Measurements from ENCODE around the gene HBS1L.

Gene HBS1L

DNA sequence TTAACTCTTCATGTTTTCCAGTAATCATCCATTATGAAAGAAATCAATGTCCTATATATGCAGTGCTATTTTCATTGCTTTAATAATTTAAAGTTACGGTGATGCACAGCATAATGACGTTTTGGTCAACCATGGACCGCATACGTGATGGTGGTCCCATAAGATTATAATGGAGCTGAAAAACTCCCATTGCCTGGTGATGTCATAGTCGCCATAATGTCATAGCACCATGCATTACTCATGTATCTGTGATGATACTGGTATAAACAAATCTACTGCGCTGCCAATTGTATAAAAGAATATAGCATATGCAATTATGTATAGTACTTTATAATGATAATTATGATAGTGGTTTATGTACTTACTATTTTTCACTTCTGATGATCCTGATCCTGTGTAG is 62.5 kb downstream of the HBS1L start:
- Histone ChIP-seq H3K27ac (ENCODE audit: insufficient read depth, low read length, poor library complexity, severe bottlenecking) (no peak overlapping the region), H3K4me3 (ENCODE audit: insufficient read depth, low read depth, low read length, poor library complexity, severe bottlenecking) (no peak overlapping the region), H3K36me3 (ENCODE audit: control insufficient read depth, insufficient read depth, low read length) (peaks cover 22% of the 10 kb centered on the region)

DNA sequence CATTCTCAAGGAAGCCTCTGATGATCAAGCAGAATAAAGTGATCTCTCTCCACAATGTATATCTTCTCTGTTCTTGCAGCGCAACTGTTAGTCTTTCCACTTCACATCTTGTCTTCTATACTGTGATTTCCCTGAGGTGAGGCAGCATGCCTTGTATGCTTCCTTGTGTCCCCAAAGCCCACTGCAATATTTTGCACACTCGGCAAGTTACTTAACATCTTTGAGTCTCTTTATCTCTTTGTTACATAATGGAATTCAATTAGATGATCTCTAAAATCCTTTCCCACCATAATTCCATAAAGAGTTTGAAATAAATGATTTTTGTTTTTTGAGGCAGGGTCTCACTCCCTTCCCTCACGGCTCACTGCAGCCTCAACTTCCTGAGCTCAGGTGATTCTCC is 64.4 kb downstream of the HBS1L start:
- H3K27ac ChIP-seq (ENCODE audit: insufficient read depth, low read length, poor library complexity, severe bottlenecking): no peak overlapping the region
- no peaks in the 10 kb centered on the region for H3K9me3 ChIP-seq (ENCODE audit: control insufficient read depth, low read length)
- H3K4me1 ChIP-seq (ENCODE audit: control insufficient read depth, insufficient read depth, low read length, poor library complexity, severe bottlenecking): no peaks in the 10 kb centered on the region
- H3K4me3 ChIP-seq (ENCODE audit: insufficient read depth, low read depth, low read length, poor library complexity, severe bottlenecking): no peak overlapping the region
- no peak for DNase-seq
- H3K27me3 ChIP-seq (replicated peaks; ENCODE audit: control insufficient read depth, insufficient read depth, low read length, poor library complexity, severe bottlenecking): no peaks in the 10 kb centered on the region
- H3K36me3 ChIP-seq (ENCODE audit: control insufficient read depth, insufficient read depth, low read length): peaks cover 16% of the 10 kb centered on the region

More for the DNA sequence above, 62.5 kb downstream of the HBS1L start:
- H3K27me3 ChIP-seq (replicated peaks; ENCODE audit: control insufficient read depth, insufficient read depth, low read length, poor library complexity, severe bottlenecking): no peaks in the 10 kb centered on the region
- no peaks in the 10 kb centered on the region for H3K4me1 ChIP-seq (ENCODE audit: control insufficient read depth, insufficient read depth, low read length, poor library complexity, severe bottlenecking)
- DNase-seq: no peak
- no peaks in the 10 kb centered on the region for H3K9me3 ChIP-seq (ENCODE audit: control insufficient read depth, low read length)

DNA sequence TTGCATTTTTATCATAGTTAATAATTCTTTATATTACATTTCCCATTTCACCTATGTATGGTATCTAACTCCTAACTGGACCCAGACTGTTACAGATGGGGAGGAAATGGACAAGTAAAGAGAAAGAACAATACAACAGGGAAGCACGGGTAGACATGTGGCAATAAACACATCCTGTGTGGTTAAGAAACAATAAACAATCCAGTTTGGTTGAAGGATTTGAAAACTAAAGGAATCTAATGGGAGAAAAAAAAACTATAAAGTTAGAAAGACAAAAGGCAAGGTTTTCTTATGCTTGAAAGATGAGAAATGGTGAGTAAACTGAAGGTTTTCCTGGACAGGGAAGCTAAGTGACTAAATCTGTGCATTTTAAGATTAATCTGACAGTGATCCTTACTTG is 69.8 kb downstream of the HBS1L start:
- no peaks in the 10 kb centered on the region for H3K9me3 ChIP-seq (ENCODE audit: control insufficient read depth, low read length)
- H3K27ac ChIP-seq (ENCODE audit: insufficient read depth, low read length, poor library complexity, severe bottlenecking): no peak overlapping the region
- no peaks in the 10 kb centered on the region for H3K27me3 ChIP-seq (replicated peaks; ENCODE audit: control insufficient read depth, insufficient read depth, low read length, poor library complexity, severe bottlenecking)
- peaks cover 3% of the 10 kb centered on the region for H3K4me1 ChIP-seq (ENCODE audit: control insufficient read depth, insufficient read depth, low read length, poor library complexity, severe bottlenecking)
- H3K4me3 ChIP-seq (ENCODE audit: insufficient read depth, low read depth, low read length, poor library complexity, severe bottlenecking): no peak overlapping the region
- no peak for DNase-seq
- H3K36me3 ChIP-seq (ENCODE audit: control insufficient read depth, insufficient read depth, low read length): peaks cover 20% of the 10 kb centered on the region

DNA sequence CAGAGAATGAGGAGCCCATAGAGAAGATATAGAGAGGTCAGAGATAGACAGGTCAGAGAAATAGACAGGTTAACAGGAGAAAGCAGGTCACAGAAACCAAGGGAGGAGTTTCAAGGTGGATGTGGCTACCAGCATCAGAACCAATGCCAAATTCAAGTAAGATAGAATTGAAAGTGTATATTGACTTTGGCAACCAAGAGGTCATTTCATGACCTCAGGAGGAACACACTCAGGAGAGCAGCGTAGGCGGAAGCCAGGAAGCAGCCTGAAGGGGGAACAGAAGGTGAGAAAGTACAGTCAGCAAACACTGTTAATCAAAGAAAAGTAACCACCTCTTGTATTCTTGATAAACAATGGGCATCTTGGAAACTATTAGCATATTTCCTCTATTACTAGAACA is 70.8 kb downstream of the HBS1L start:
- Histone ChIP-seq H3K9me3 (ENCODE audit: control insufficient read depth, low read length) (no peaks in the 10 kb centered on the region), H3K4me3 (ENCODE audit: insufficient read depth, low read depth, low read length, poor library complexity, severe bottlenecking) (no peak overlapping the region), H3K4me1 (ENCODE audit: control insufficient read depth, insufficient read depth, low read length, poor library complexity, severe bottlenecking) (peaks cover 3% of the 10 kb centered on the region), H3K27ac (ENCODE audit: insufficient read depth, low read length, poor library complexity, severe bottlenecking) (no peak overlapping the region), H3K27me3 (replicated peaks; ENCODE audit: control insufficient read depth, insufficient read depth, low read length, poor library complexity, severe bottlenecking) (no peaks in the 10 kb centered on the region), H3K36me3 (ENCODE audit: control insufficient read depth, insufficient read depth, low read length) (peaks cover 20% of the 10 kb centered on the region)
- no peak for DNase-seq

DNA sequence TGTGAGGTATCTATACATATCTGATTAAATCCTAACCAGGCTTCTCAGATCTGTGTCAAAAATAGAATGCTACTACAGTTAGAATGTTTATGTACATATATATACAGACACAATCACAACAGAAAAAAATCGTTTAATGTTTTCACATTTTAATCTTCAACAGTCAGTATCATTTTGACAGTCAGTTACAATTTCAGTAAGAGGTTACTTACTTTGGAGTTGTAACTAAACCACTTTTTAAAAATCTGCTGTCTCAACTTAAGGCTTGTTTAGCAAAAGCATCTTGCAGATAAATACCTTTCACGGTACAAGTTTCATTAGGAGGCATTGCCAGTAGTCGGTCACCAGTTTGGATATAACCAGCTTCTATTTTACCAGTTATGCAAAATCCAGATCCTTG is 72.5 kb downstream of the HBS1L start:
- Histone ChIP-seq H3K27ac (ENCODE audit: insufficient read depth, low read length, poor library complexity, severe bottlenecking) (no peak overlapping the region), H3K36me3 (ENCODE audit: control insufficient read depth, insufficient read depth, low read length) (peaks cover 20% of the 10 kb centered on the region), H3K27me3 (replicated peaks; ENCODE audit: control insufficient read depth, insufficient read depth, low read length, poor library complexity, severe bottlenecking) (no peaks in the 10 kb centered on the region), H3K9me3 (ENCODE audit: control insufficient read depth, low read length) (no peaks in the 10 kb centered on the region), H3K4me1 (ENCODE audit: control insufficient read depth, insufficient read depth, low read length, poor library complexity, severe bottlenecking) (peaks cover 3% of the 10 kb centered on the region), H3K4me3 (ENCODE audit: insufficient read depth, low read depth, low read length, poor library complexity, severe bottlenecking) (no peak overlapping the region)
- no peak for DNase-seq

DNA sequence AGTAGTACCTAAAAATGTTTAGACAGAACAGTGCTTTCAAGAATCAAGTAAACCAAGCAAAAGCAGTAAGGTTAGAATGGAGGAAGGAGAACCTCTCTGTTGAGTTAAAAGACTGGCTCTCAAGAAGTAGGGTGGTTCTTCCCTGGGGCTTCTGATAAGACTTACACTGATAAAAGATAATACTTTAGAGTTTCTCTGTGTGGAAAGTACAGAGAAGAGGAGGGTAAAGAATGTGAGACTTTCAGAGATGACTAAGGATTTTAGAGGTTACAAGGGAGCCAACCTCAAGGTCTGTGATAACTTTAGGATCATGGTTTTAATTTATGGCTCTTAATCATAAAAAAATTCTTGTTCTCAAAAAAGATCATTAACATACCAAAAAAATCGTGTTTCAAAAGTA is 73.8 kb downstream of the HBS1L start:
- DNase-seq: no peak
- no peaks in the 10 kb centered on the region for H3K9me3 ChIP-seq (ENCODE audit: control insufficient read depth, low read length)
- H3K27ac ChIP-seq (ENCODE audit: insufficient read depth, low read length, poor library complexity, severe bottlenecking): no peak overlapping the region
- peaks cover 3% of the 10 kb centered on the region for H3K4me1 ChIP-seq (ENCODE audit: control insufficient read depth, insufficient read depth, low read length, poor library complexity, severe bottlenecking)
- H3K4me3 ChIP-seq (ENCODE audit: insufficient read depth, low read depth, low read length, poor library complexity, severe bottlenecking): no peak overlapping the region
- peaks cover 23% of the 10 kb centered on the region for H3K36me3 ChIP-seq (ENCODE audit: control insufficient read depth, insufficient read depth, low read length)
- no peaks in the 10 kb centered on the region for H3K27me3 ChIP-seq (replicated peaks; ENCODE audit: control insufficient read depth, insufficient read depth, low read length, poor library complexity, severe bottlenecking)

DNA sequence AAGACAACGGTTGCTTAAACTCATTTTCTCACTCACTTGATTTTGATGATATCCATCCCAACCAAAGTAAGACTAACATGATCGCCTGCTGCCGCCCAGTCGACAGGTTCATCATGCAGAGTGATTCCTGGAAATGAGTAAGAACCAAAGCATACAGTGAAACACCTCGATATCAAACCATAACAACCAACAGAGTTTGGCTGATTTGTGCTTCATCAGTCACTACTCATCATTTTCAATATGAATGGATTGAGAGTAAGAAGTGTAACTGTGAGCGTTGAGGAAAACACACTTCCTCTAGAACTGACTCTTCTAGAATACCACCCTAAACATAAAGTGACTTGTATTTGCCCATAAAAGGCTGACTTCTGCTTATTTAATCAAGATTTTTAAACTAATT is 75.5 kb downstream of the HBS1L start:
- peaks cover 24% of the 10 kb centered on the region for H3K36me3 ChIP-seq (ENCODE audit: control insufficient read depth, insufficient read depth, low read length)
- H3K9me3 ChIP-seq (ENCODE audit: control insufficient read depth, low read length): no peaks in the 10 kb centered on the region
- peaks cover 3% of the 10 kb centered on the region for H3K4me1 ChIP-seq (ENCODE audit: control insufficient read depth, insufficient read depth, low read length, poor library complexity, severe bottlenecking)
- no peak for DNase-seq
- H3K27ac ChIP-seq (ENCODE audit: insufficient read depth, low read length, poor library complexity, severe bottlenecking): no peak overlapping the region
- H3K27me3 ChIP-seq (replicated peaks; ENCODE audit: control insufficient read depth, insufficient read depth, low read length, poor library complexity, severe bottlenecking): no peaks in the 10 kb centered on the region
- H3K4me3 ChIP-seq (ENCODE audit: insufficient read depth, low read depth, low read length, poor library complexity, severe bottlenecking): no peak overlapping the region

DNA sequence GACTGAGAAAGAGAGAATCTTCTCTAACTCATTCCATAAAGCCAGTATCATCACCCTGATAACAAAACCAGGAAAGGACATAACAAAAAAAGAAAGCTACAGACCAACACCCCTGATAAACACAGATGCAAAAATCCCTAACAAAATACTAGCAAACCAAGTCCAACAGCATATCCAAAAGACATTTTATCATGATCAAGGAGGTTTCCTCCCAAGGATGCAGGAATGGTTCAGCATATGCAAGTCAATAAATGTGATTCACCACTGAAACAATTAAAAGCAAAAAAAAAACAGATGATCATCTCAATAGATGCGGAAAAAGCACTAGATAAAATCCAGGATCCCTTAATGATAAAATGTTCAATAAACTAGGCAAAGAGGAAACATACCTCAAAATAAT is 80.3 kb downstream of the HBS1L start:
- no peak for DNase-seq
- peaks cover 21% of the 10 kb centered on the region for H3K36me3 ChIP-seq (ENCODE audit: control insufficient read depth, insufficient read depth, low read length)
- no peaks in the 10 kb centered on the region for H3K27me3 ChIP-seq (replicated peaks; ENCODE audit: control insufficient read depth, insufficient read depth, low read length, poor library complexity, severe bottlenecking)
- H3K4me3 ChIP-seq (ENCODE audit: insufficient read depth, low read depth, low read length, poor library complexity, severe bottlenecking): no peak overlapping the region
- H3K27ac ChIP-seq (ENCODE audit: insufficient read depth, low read length, poor library complexity, severe bottlenecking): no peak overlapping the region
- no peaks in the 10 kb centered on the region for H3K9me3 ChIP-seq (ENCODE audit: control insufficient read depth, low read length)
- no peaks in the 10 kb centered on the region for H3K4me1 ChIP-seq (ENCODE audit: control insufficient read depth, insufficient read depth, low read length, poor library complexity, severe bottlenecking)

DNA sequence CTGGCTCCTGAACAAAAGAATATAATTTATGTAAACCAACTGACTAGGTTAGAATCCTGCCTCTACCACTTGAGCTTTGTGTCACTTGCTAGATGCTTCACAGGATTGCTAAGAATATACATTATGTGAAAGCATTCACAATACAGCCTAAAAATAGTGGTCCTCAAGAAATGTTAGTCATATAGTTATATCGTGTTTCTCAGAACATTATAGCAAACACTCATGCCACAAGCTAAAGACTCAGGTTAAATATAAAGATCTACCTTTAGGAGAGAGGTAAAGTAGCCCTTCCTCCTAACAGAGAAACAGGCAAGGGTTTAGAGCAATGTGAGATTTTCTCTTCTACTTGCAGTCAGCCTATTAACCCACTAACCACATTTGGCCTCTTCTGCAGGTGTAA is 86.9 kb downstream of the HBS1L start:
- Histone ChIP-seq H3K27ac (ENCODE audit: insufficient read depth, low read length, poor library complexity, severe bottlenecking) (no peak overlapping the region), H3K27me3 (replicated peaks; ENCODE audit: control insufficient read depth, insufficient read depth, low read length, poor library complexity, severe bottlenecking) (no peaks in the 10 kb centered on the region), H3K4me1 (ENCODE audit: control insufficient read depth, insufficient read depth, low read length, poor library complexity, severe bottlenecking) (no peaks in the 10 kb centered on the region), H3K4me3 (ENCODE audit: insufficient read depth, low read depth, low read length, poor library complexity, severe bottlenecking) (no peak overlapping the region), H3K36me3 (ENCODE audit: control insufficient read depth, insufficient read depth, low read length) (peaks cover 20% of the 10 kb centered on the region), H3K9me3 (ENCODE audit: control insufficient read depth, low read length) (no peaks in the 10 kb centered on the region)
- DNase-seq: no peak

DNA sequence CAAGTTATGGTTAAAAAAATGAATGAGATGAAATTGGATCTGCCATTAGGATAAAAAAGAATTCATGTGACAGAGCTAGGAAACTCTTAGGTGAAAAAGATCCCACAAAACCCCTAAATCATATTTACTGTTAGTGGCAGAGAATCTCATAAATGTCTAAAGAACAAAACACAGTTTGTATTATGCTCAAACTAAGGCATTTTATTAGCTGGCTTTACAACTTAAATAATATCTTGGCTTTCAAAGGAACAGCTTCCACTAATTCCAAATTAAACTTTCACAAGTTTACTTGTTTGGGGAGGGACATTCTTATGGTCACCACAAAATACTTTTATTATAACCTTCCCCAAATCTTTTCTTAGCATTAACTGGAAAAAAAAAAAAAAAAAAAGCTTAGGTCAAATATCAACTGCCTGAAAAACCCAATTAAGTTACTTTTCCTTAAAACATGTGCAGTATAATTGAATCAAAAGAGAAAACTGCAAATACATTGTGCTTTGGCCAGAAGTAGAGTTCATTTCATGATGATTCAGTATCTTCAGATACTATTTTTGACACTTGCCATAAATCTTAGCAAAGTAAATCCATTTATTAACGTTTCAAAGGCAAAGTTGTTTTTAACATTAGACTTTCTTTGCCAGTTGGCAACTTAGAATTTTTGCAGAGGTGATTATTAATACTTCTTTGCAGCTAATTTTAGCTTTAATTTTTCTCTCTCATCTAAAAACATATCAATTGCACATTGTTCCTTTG is 90.0 kb downstream of the HBS1L start:
- Histone ChIP-seq H3K4me3 (ENCODE audit: insufficient read depth, low read depth, low read length, poor library complexity, severe bottlenecking) (no peak overlapping the region), H3K36me3 (ENCODE audit: control insufficient read depth, insufficient read depth, low read length) (peaks cover 14% of the 10 kb centered on the region), H3K9me3 (ENCODE audit: control insufficient read depth, low read length) (no peaks in the 10 kb centered on the region), H3K4me1 (ENCODE audit: control insufficient read depth, insufficient read depth, low read length, poor library complexity, severe bottlenecking) (no peaks in the 10 kb centered on the region), H3K27ac (ENCODE audit: insufficient read depth, low read length, poor library complexity, severe bottlenecking) (no peak overlapping the region), H3K27me3 (replicated peaks; ENCODE audit: control insufficient read depth, insufficient read depth, low read length, poor library complexity, severe bottlenecking) (no peaks in the 10 kb centered on the region)
- no peak for DNase-seq

Data from effector memory CD4-positive, alpha-beta T cell (primary cell).